Measurements from ENCODE around the gene PRR20C. TPM values are rescaled to one million over a fixed set of nuclear protein-coding genes. Genes with fewer than 3 reads are reported as not detected.

PRR20C gene
- total and polyA plus RNA-seq, 12 donors: not detected

DNA sequence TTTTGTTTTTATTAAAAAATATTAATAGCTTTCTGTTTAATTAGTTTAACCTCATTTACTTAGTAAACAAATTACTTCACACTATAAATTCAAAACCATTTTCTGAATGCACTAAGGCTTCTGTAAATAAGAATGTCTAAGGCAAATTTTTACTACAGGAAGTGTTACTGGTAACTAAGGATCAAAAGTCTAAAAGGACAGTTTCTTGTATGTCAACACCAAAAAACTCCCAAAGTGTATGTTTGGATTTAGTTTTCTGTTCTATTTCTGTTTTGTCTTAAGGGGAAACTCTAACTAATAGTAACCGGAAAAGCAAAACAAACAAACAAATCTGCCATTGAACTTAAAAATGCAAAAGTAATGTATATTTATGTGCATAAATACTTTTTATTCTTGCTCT lies 37.8 kb downstream of the PRR20C start:
- no peak overlapping the region for H3K27ac ChIP-seq
- H3K9me3 ChIP-seq (replicated peaks in 1 of 3): no peaks in the 10 kb centered on the region
- no peak for DNase-seq
- no peaks in the 10 kb centered on the region for H3K27me3 ChIP-seq
- H3K4me3 ChIP-seq: no peak overlapping the region
- 71 to 91% (median 77%) methylated on average over 1 of the region's 1 CpG for WGBS, 4 donors
- no peak for TF ChIP-seq POLR2A (IDR thresholded peaks at IDR 0.05)
- TF ChIP-seq, protein P1, sequence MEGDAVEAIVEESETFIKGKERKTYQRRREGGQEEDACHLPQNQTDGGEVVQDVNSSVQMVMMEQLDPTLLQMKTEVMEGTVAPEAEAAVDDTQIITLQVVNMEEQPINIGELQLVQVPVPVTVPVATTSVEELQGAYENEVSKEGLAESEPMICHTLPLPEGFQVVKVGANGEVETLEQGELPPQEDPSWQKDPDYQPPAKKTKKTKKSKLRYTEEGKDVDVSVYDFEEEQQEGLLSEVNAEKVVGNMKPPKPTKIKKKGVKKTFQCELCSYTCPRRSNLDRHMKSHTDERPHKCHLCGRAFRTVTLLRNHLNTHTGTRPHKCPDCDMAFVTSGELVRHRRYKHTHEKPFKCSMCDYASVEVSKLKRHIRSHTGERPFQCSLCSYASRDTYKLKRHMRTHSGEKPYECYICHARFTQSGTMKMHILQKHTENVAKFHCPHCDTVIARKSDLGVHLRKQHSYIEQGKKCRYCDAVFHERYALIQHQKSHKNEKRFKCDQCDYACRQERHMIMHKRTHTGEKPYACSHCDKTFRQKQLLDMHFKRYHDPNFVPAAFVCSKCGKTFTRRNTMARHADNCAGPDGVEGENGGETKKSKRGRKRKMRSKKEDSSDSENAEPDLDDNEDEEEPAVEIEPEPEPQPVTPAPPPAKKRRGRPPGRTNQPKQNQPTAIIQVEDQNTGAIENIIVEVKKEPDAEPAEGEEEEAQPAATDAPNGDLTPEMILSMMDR (IDR thresholded peaks at IDR 0.05): no peak
- H3K4me1 ChIP-seq (replicated peaks in 1 of 2): no peaks in the 10 kb centered on the region
- no peaks in the 10 kb centered on the region for H3K36me3 ChIP-seq (replicated peaks in 1 of 2)
- intact Hi-C loops (cut with DNase I): no loop called here

Small RNA genes lying within 50 kb of the gene (small RNA-seq; reads per million reads assigned to genes)
- gene PRR20FP: 0 reads per million in 2 donors

Other genes starting within 250 kb of the PRR20C start
- not detected for gene PRR20A, start 13.1 kb upstream of the PRR20C start, total RNA-seq
- not detected for gene PRR20A, start 13.1 kb upstream of the PRR20C start, polyA plus RNA-seq
- gene PRR20B, start 6.6 kb upstream of the PRR20C start, total RNA-seq: not detected
- not detected for gene PRR20B, start 6.6 kb upstream of the PRR20C start, polyA plus RNA-seq
- not detected for gene PRR20D, start 6.6 kb downstream of the PRR20C start, total RNA-seq
- gene PRR20D, start 6.6 kb downstream of the PRR20C start, polyA plus RNA-seq: not detected
- gene PRR20E, start 13.1 kb downstream of the PRR20C start, total RNA-seq: not detected
- not detected for gene PRR20E, start 13.1 kb downstream of the PRR20C start, polyA plus RNA-seq

Measured in adrenal gland (tissue), 12 donors.